GM08714 (cell line): ENCODE data around the gene FMNL1.
A peak's percentile ranks its signal among the peaks of the same experiment; 100 is the strongest.
"Not testable (repeated sequence)": the region's sequence is repeated elsewhere in the genome, so short reads cannot be mapped to it uniquely, and the experiment has no call there.

Source experiments
- H3K4me3 ChIP-seq: fragments of 200-500 bp; sonication (Bioruptor generic); 2 replicates; pipeline ENCODE4 v1.5.1; 2014; ENCODE audit warnings: mild to moderate bottlenecking, low read length, inconsistent platforms
- ZNF274 ChIP-seq: IDR thresholded peaks from 2 replicates; pipeline ENCODE4 v1.6.1; 2012; ENCODE audit warnings: mild to moderate bottlenecking, low read depth, low read length

FMNL1 gene

GRCh38 chr17:45237686-45238085 is 16.0 kb downstream of the FMNL1 start:
- no peak for TF ChIP-seq ZNF274
- no peak overlapping the region for H3K4me3 ChIP-seq

- no peak for TF ChIP-seq ZNF274
- H3K4me3 ChIP-seq: no peak overlapping the region
These were observed 16.6 kb downstream of the FMNL1 start for GRCh38 chr17:45238155-45238774.

- no peak for TF ChIP-seq ZNF274
- H3K4me3 ChIP-seq: no peak overlapping the region
These were observed 19.2 kb downstream of the FMNL1 start for GRCh38 chr17:45240905-45241327.

- no peak overlapping the region for H3K4me3 ChIP-seq
- TF ChIP-seq ZNF274: no peak
These were observed 19.8 kb downstream of the FMNL1 start for GRCh38 chr17:45241328-45242028.

- no peak overlapping the region for H3K4me3 ChIP-seq
- TF ChIP-seq ZNF274: no peak
These were observed 20.3 kb downstream of the FMNL1 start for GRCh38 chr17:45242029-45242414.

- TF ChIP-seq ZNF274: no peak
- H3K4me3 ChIP-seq: no peak overlapping the region
These were observed 22.1 kb downstream of the FMNL1 start for GRCh38 chr17:45243750-45244149.

GRCh38 chr17:45244725-45245656 is 23.3 kb downstream of the FMNL1 start:
- H3K4me3 ChIP-seq: no peak overlapping the region
- no peak for TF ChIP-seq ZNF274

- no peak for TF ChIP-seq ZNF274
- no peak overlapping the region; the same call in 1 of the 2 replicates for H3K4me3 ChIP-seq
These were observed 24.7 kb downstream of the FMNL1 start for GRCh38 chr17:45246338-45246737.

- H3K4me3 ChIP-seq: peak overlapping the region; percentile 60
- no peak for TF ChIP-seq ZNF274
These were observed 25.3 kb downstream of the FMNL1 start for GRCh38 chr17:45246861-45247428.

GRCh38 chr17:45247429-45248131 is 25.9 kb downstream of the FMNL1 start:
- H3K4me3 ChIP-seq: peak overlapping the region; percentile 72

GRCh38 chr17:45248132-45248957 is 26.7 kb downstream of the FMNL1 start:
- TF ChIP-seq ZNF274: no peak
- peak overlapping the region; percentile 72 for H3K4me3 ChIP-seq

More at GRCh38 chr17:45247429-45248131, 25.9 kb downstream of the FMNL1 start:
- TF ChIP-seq ZNF274: no peak

- no peak overlapping the region for H3K4me3 ChIP-seq
- no peak for TF ChIP-seq ZNF274
These were observed 30.2 kb downstream of the FMNL1 start for GRCh38 chr17:45251931-45252330.

- H3K4me3 ChIP-seq: not testable (repeated sequence)
These were observed 31.6 kb downstream of the FMNL1 start for GRCh38 chr17:45253237-45253636.

GRCh38 chr17:45253879-45254278 is 32.2 kb downstream of the FMNL1 start:
- H3K4me3 ChIP-seq: no peak overlapping the region
- TF ChIP-seq ZNF274: no peak
